SK-N-SH (cell line): Measurements from ENCODE around the gene LIX1L. TPM values are rescaled to one million over a fixed set of nuclear protein-coding genes. Genes with fewer than 3 reads are reported as not detected.

Source experiments
- CHD2 ChIP-seq: fragments of 150-350 bp; IDR thresholded peaks from 2 replicates; pipeline ENCODE4 v1.6.1; 2018; ENCODE audit warnings: low read length; ENCODE audit not compliant: partially characterized antibody
- ELF1 ChIP-seq: IDR thresholded peaks from 2 replicates; pipeline ENCODE4 v1.4.0; 2012
- EP300 ChIP-seq, 2 experiments: IDR thresholded peaks; 2 replicates each; pipeline versions ENCODE4 v1.4.0 to v1.6.1; 2012; ENCODE audit warnings: borderline replicate concordance in 1 of 2, low read depth in 1 of 2, low read length in 1 of 2
- FOXJ3 ChIP-seq: sonication (generic); formaldehyde crosslinking; IDR thresholded peaks from 2 replicates; pipeline ENCODE4 v1.5.1; 2020; ENCODE audit warnings: mild to moderate bottlenecking, missing genetic modification reagents
- FOXM1 ChIP-seq: IDR thresholded peaks from 2 replicates; pipeline ENCODE4 v1.4.0; 2012; ENCODE audit warnings: low read depth, mild to moderate bottlenecking
- GABPA ChIP-seq: IDR thresholded peaks from 2 replicates; pipeline ENCODE4 v1.4.0; 2012; ENCODE audit warnings: low read depth, mild to moderate bottlenecking
- GATA2 ChIP-seq: sonication (generic); formaldehyde crosslinking; IDR thresholded peaks from 2 replicates; pipeline ENCODE4 v1.5.0; 2020; ENCODE audit warnings: mild to moderate bottlenecking, missing genetic modification reagents
- JUND ChIP-seq: IDR thresholded peaks from 2 replicates; pipeline ENCODE4 v1.4.0; 2012
- MEF2A ChIP-seq: IDR thresholded peaks from 2 replicates; pipeline ENCODE4 v1.4.0; 2012; ENCODE audit warnings: low read depth, borderline replicate concordance
- NRF1 ChIP-seq: IDR thresholded peaks from 2 replicates; pipeline ENCODE4 v1.6.1; 2012; ENCODE audit warnings: low read depth, mild to moderate bottlenecking, low read length
- RAD21 ChIP-seq: IDR thresholded peaks from 2 replicates; pipeline ENCODE4 v1.6.1; 2012; ENCODE audit warnings: mild to moderate bottlenecking, low read length
- RCOR1 ChIP-seq: fragments of 150-350 bp; IDR thresholded peaks from 2 replicates; pipeline ENCODE4 v1.6.1; 2017; ENCODE audit warnings: antibody characterized with exemption, low read length
- RXRA ChIP-seq: IDR thresholded peaks from 2 replicates; pipeline ENCODE4 v1.4.0; 2012; ENCODE audit warnings: low read depth, mild to moderate bottlenecking, borderline replicate concordance
- TCF12 ChIP-seq: IDR thresholded peaks from 2 replicates; pipeline ENCODE4 v1.4.0; 2012
- polyA plus RNA-seq, 3 experiments: library from polyadenylated mRNA; depleted of rRNA; stranded (reverse); fragments of >200 nt; gene quantifications; 2 replicates each; pipeline ENCODE4 v1.2.3, GENCODE V29; 2012
- TF ChIP-seq, protein P1 (sequence below): IDR thresholded peaks from 2 replicates; pipeline ENCODE4 v1.6.1; 2012; ENCODE audit warnings: mild to moderate bottlenecking, low read depth, low read length, moderate library complexity
- TF ChIP-seq, protein P2 (sequence below): IDR thresholded peaks from 2 replicates; pipeline ENCODE4 v1.4.0; 2012; ENCODE audit warnings: low read depth
- TF ChIP-seq, protein P3 (sequence below): fragments of 150-350 bp; IDR thresholded peaks from 2 replicates; pipeline ENCODE4 v1.6.1; 2016; ENCODE audit warnings: mild to moderate bottlenecking, low read depth, low read length
- TF ChIP-seq, protein P4 (sequence below): IDR thresholded peaks from 2 replicates; pipeline ENCODE4; 2012
- TF ChIP-seq, protein P5 (sequence below): IDR thresholded peaks from 2 replicates; pipeline ENCODE4 v1.4.0; 2012; ENCODE audit warnings: low read depth, borderline replicate concordance

Gene LIX1L
- polyA plus RNA-seq, 1 of the 3 experiments (the other 2 are of a cell fraction) = 39.1 TPM

DNA sequence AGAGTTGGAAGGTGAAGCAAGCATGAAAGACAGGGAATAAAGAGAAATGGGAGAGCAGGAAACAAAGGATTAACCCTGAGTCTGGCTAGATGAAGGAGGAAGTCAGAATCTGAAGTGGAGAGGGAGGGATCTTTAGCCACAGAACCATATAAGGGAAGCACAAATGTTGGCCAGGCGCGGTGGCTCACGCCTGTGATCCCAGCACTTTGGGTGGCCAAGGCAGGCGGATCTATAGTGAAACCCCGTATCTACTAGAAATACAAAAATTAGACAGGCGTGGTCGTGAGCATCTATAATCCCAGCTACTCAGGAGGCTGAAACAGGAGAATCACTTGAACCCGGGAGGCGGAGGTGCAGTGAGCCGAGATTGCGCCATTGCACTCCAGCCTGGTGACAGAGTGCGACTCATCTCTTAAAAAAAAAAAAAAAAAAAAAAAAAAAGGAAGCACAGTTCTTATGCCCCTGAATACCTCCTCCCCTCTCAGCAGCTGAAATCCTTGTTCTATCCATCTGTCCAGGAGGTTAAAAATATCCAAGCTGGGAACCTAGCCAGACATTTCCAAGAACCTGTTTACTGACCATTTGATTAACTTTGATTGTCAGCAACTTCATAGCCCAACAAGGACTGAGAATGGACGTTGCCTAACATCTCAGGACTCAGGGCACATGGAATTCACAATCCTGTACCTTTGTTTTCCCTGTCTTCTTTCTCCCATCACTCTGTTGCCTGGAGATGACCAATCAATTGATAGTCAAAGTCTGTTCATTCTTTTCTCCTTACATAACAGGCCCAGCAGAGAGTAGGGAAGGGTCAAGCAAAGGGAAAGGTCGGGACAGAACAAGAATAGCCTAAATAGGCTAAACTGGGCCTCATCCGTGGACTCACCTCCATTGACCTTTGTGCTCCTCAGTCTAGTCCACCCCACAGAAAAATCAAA is 28.0 kb upstream of the LIX1L start (continued):
- TF ChIP-seq, protein P1, sequence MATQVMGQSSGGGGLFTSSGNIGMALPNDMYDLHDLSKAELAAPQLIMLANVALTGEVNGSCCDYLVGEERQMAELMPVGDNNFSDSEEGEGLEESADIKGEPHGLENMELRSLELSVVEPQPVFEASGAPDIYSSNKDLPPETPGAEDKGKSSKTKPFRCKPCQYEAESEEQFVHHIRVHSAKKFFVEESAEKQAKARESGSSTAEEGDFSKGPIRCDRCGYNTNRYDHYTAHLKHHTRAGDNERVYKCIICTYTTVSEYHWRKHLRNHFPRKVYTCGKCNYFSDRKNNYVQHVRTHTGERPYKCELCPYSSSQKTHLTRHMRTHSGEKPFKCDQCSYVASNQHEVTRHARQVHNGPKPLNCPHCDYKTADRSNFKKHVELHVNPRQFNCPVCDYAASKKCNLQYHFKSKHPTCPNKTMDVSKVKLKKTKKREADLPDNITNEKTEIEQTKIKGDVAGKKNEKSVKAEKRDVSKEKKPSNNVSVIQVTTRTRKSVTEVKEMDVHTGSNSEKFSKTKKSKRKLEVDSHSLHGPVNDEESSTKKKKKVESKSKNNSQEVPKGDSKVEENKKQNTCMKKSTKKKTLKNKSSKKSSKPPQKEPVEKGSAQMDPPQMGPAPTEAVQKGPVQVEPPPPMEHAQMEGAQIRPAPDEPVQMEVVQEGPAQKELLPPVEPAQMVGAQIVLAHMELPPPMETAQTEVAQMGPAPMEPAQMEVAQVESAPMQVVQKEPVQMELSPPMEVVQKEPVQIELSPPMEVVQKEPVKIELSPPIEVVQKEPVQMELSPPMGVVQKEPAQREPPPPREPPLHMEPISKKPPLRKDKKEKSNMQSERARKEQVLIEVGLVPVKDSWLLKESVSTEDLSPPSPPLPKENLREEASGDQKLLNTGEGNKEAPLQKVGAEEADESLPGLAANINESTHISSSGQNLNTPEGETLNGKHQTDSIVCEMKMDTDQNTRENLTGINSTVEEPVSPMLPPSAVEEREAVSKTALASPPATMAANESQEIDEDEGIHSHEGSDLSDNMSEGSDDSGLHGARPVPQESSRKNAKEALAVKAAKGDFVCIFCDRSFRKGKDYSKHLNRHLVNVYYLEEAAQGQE = no peak
- TF ChIP-seq, protein P2, sequence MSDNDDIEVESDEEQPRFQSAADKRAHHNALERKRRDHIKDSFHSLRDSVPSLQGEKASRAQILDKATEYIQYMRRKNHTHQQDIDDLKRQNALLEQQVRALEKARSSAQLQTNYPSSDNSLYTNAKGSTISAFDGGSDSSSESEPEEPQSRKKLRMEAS = no peak
- no peak for TF ChIP-seq RAD21
- TF ChIP-seq GABPA = no peak
- peak; percentile 70; the same call in 1 of the 2 replicates for TF ChIP-seq MEF2A
- peak; percentile 57 for TF ChIP-seq TCF12
- TF ChIP-seq NRF1 = no peak
- TF ChIP-seq RCOR1 = no peak
- TF ChIP-seq RXRA = no peak; the same call in 1 of the 2 replicates
- TF ChIP-seq, protein P3, sequence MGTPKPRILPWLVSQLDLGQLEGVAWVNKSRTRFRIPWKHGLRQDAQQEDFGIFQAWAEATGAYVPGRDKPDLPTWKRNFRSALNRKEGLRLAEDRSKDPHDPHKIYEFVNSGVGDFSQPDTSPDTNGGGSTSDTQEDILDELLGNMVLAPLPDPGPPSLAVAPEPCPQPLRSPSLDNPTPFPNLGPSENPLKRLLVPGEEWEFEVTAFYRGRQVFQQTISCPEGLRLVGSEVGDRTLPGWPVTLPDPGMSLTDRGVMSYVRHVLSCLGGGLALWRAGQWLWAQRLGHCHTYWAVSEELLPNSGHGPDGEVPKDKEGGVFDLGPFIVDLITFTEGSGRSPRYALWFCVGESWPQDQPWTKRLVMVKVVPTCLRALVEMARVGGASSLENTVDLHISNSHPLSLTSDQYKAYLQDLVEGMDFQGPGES = no peak
- no peak for TF ChIP-seq FOXM1
- TF ChIP-seq GATA2 (CRISPR knock-in tag) = no peak
- TF ChIP-seq EP300 (IDR thresholded peaks at IDR 0.05; ENCODE audit: borderline replicate concordance in 1 of 2, low read depth in 1 of 2, low read length in 1 of 2) = no peak
- TF ChIP-seq ELF1 = no peak
- TF ChIP-seq CHD2 = no peak
- no peak for TF ChIP-seq FOXJ3 (CRISPR knock-in tag)
- TF ChIP-seq, protein P4, sequence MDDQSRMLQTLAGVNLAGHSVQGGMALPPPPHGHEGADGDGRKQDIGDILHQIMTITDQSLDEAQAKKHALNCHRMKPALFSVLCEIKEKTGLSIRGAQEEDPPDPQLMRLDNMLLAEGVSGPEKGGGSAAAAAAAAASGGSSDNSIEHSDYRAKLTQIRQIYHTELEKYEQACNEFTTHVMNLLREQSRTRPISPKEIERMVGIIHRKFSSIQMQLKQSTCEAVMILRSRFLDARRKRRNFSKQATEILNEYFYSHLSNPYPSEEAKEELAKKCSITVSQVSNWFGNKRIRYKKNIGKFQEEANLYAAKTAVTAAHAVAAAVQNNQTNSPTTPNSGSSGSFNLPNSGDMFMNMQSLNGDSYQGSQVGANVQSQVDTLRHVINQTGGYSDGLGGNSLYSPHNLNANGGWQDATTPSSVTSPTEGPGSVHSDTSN = peak; percentile 48; the same call in 1 of the 2 replicates
- TF ChIP-seq, protein P5, sequence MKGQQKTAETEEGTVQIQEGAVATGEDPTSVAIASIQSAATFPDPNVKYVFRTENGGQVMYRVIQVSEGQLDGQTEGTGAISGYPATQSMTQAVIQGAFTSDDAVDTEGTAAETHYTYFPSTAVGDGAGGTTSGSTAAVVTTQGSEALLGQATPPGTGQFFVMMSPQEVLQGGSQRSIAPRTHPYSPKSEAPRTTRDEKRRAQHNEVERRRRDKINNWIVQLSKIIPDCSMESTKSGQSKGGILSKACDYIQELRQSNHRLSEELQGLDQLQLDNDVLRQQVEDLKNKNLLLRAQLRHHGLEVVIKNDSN = no peak
- TF ChIP-seq JUND = peak; percentile 53
